Neural cell (in vitro differentiated cells): ENCODE data around the gene B4GALNT4. TPM values are rescaled to one million over a fixed set of nuclear protein-coding genes. Genes with fewer than 3 reads are reported as not detected.
"Not testable (repeated sequence)": the region's sequence is repeated elsewhere in the genome, so short reads cannot be mapped to it uniquely, and the experiment has no call there.

Source experiments
- H2AFZ ChIP-seq: fragments of 200-600, 300-800 bp; sonication (generic), shearing (Covaris generic); 2 replicates; pipeline ENCODE4 v1.6.0; 2014; ENCODE audit warnings: low read depth, mild to moderate bottlenecking, antibody characterized with exemption, low read length, moderate library complexity
- H3F3A ChIP-seq: fragments of 200-600 bp; shearing (Covaris generic); 2 replicates; pipeline ENCODE4 v1.6.1; 2016; ENCODE audit warnings: mild to moderate bottlenecking, moderate library complexity, mixed read lengths, antibody characterized with exemption, low read length; ENCODE audit not compliant: insufficient read depth, poor library complexity, severe bottlenecking
- H3K27ac ChIP-seq: fragments of 200-600, 300-800 bp; sonication (generic), shearing (Covaris generic); 2 replicates; pipeline ENCODE4 v1.5.1; 2014; ENCODE audit warnings: mild to moderate bottlenecking, low read length, moderate library complexity
- H3K27me3 ChIP-seq: fragments of 300-800, 200-600 bp; sonication (generic), shearing (Covaris generic); 2 replicates; pipeline ENCODE4 v1.6.0; 2014; ENCODE audit warnings: mild to moderate bottlenecking, low read depth, low read length, moderate library complexity; ENCODE audit not compliant: insufficient read depth
- H3K36me3 ChIP-seq: fragments of 300-800, 200-600 bp; sonication (generic), shearing (Covaris generic); 2 replicates; pipeline ENCODE4 v1.5.1; 2014; ENCODE audit warnings: mild to moderate bottlenecking, antibody characterized with exemption, low read length, moderate library complexity; ENCODE audit not compliant: insufficient read depth
- H3K4me2 ChIP-seq: fragments of 300-800, 200-600 bp; sonication (generic), shearing (Covaris generic); 2 replicates; pipeline ENCODE4 v1.6.0; 2014; ENCODE audit warnings: mild to moderate bottlenecking, low read length
- H3K4me3 ChIP-seq: fragments of 300-800, 200-600 bp; sonication (generic), shearing (Covaris generic); 2 replicates; pipeline ENCODE4 v1.5.1; 2014; ENCODE audit warnings: mild to moderate bottlenecking, low read length, moderate library complexity
- H3K79me2 ChIP-seq: fragments of 200-600 bp; shearing (Covaris generic); replicated peaks from 2 replicates; pipeline ENCODE4 v1.6.0; 2014; ENCODE audit warnings: mild to moderate bottlenecking, low read length, moderate library complexity; ENCODE audit not compliant: insufficient read depth
- H3K9ac ChIP-seq: fragments of 300-800, 200-600 bp; sonication (generic), shearing (Covaris generic); 2 replicates; pipeline ENCODE4 v1.6.1; 2016; ENCODE audit warnings: mild to moderate bottlenecking, low read length, mixed read lengths
- H3K9me2 ChIP-seq: fragments of 200-600 bp; shearing (Covaris generic); 2 replicates; pipeline ENCODE4 v1.6.1; 2016; ENCODE audit warnings: mild to moderate bottlenecking, low read length, mixed read lengths; ENCODE audit not compliant: insufficient read depth
- H3K9me3 ChIP-seq: fragments of 200-600, 300-800 bp; sonication (generic), shearing (Covaris generic); 2 replicates; pipeline ENCODE4 v1.6.1; 2016; ENCODE audit warnings: mild to moderate bottlenecking, mixed run types, low read length, moderate library complexity, mixed read lengths
- H4K20me1 ChIP-seq: fragments of 200-600 bp; shearing (Covaris generic); 2 replicates; pipeline ENCODE4 v1.6.1; 2016; ENCODE audit warnings: mild to moderate bottlenecking, mixed run types; ENCODE audit not compliant: insufficient read depth
- EZH2 ChIP-seq: fragments of 200-600, 300-800 bp; shearing (Covaris generic), sonication (generic); IDR thresholded peaks from 2 replicates; pipeline ENCODE4 v1.6.1; 2014; ENCODE audit warnings: antibody characterized with exemption, low read length, borderline replicate concordance, mild to moderate bottlenecking; ENCODE audit not compliant: insufficient read depth, poor library complexity, severe bottlenecking
- MXI1 ChIP-seq: fragments of 450-650 bp; conservative IDR thresholded peaks from 2 replicates; pipeline ENCODE4 v1.6.1; 2014; ENCODE audit warnings: antibody characterized with exemption, mild to moderate bottlenecking; ENCODE audit not compliant: poor library complexity, severe bottlenecking
- RAD21 ChIP-seq: fragments of 450-650 bp; conservative IDR thresholded peaks from 2 replicates; pipeline ENCODE4 v1.6.1; 2014; ENCODE audit warnings: antibody characterized with exemption, mild to moderate bottlenecking, moderate library complexity
- SMC3 ChIP-seq: fragments of 450-650 bp; conservative IDR thresholded peaks from 2 replicates; pipeline ENCODE4 v1.6.1; 2014; ENCODE audit warnings: antibody characterized with exemption, mild to moderate bottlenecking, moderate library complexity; ENCODE audit not compliant: poor library complexity
- TAF1 ChIP-seq: IDR thresholded peaks from 2 replicates; pipeline ENCODE4 v1.6.1; 2012; ENCODE audit warnings: low read depth
- polyA plus RNA-seq: library from polyadenylated mRNA; depleted of rRNA; stranded (reverse); fragments of >200 nt; gene quantifications from 2 replicates; pipeline ENCODE4 v1.2.3, GENCODE V29; 2014
- TF ChIP-seq, protein P1 (sequence below): IDR thresholded peaks from 2 replicates; pipeline ENCODE4 v1.6.1; 2012; ENCODE audit warnings: borderline replicate concordance
- TF ChIP-seq, protein P2 (sequence below): fragments of 450-650 bp; IDR thresholded peaks from 2 replicates; pipeline ENCODE4 v1.5.1; 2014; ENCODE audit warnings: antibody characterized with exemption, mild to moderate bottlenecking, moderate library complexity; ENCODE audit not compliant: poor library complexity, severe bottlenecking

Gene B4GALNT4
- polyA plus RNA-seq, 1 donor from 2014 or later = 440 TPM

GRCh38 chr11:350033-350722 is 19.1 kb upstream of the B4GALNT4 start:
- not testable (repeated sequence) for H3K9me2 ChIP-seq, H3K9ac ChIP-seq, H2AFZ ChIP-seq, H3K79me2 ChIP-seq, H3K36me3 ChIP-seq, H3K27me3 ChIP-seq, H3F3A ChIP-seq, H3K4me2 ChIP-seq, H4K20me1 ChIP-seq, H3K9me3 ChIP-seq, H3K27ac ChIP-seq, H3K4me3 ChIP-seq

DNA sequence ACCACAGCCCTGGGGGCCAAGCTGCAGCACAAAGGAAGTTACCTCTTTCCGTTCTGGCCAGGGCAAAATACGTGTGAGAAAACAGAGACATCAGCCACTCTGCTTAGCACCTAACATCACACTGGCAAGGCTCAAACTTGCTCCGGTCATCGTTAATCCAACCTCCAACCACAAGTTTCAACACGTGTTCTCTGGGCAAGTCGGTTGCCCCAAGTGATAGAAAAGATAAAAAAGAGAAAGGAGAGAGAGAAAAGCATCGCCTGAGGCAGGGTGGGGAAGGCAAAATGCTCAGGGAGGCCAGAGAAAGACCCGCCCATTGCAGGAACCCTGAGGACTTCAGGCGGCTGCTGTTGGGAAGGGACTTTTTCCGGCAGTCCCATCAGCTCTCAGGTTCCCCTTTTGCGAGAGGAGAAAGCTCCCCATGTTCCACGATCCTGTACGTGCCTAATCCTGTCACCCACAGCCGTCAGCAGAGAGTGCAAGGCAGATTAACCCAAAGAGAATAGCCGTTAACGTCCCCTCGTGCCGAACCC is 18.5 kb upstream of the B4GALNT4 start:
- no peak overlapping the region for H3K27ac ChIP-seq

DNA sequence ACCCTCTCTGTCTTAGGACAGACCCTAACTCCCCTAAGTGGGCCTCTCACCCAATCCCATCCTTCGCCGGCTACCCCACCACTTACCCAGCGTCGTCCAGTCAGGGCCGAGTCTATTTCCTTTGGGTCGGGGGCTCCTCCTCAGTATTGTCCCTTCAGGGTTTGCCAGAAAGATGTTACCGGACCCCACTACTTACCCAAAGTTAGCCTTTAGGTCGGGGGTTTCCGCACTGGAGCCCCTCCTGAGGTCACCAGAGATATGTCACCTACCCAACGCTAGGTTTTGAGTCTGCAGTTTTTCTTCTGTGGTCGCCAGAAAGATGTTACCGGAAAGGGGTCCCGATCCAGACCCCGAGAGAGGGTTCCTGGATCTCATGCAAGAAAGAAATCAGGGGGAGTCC is 17.9 kb upstream of the B4GALNT4 start:
- H3K79me2 ChIP-seq = no peaks in the 10 kb centered on the region
- H3K36me3 ChIP-seq = no peaks in the 10 kb centered on the region
- H3K4me2 ChIP-seq = no peak overlapping the region
- no peak overlapping the region for H2AFZ ChIP-seq
- H3K4me3 ChIP-seq = no peak overlapping the region
- H3K9me2 ChIP-seq = no peaks in the 10 kb centered on the region
- no peak overlapping the region for H3K27ac ChIP-seq
- no peaks in the 10 kb centered on the region for H3K27me3 ChIP-seq
- no peak overlapping the region for H3K9ac ChIP-seq
- H3K9me3 ChIP-seq = no peaks in the 10 kb centered on the region
- TF ChIP-seq, protein P1, sequence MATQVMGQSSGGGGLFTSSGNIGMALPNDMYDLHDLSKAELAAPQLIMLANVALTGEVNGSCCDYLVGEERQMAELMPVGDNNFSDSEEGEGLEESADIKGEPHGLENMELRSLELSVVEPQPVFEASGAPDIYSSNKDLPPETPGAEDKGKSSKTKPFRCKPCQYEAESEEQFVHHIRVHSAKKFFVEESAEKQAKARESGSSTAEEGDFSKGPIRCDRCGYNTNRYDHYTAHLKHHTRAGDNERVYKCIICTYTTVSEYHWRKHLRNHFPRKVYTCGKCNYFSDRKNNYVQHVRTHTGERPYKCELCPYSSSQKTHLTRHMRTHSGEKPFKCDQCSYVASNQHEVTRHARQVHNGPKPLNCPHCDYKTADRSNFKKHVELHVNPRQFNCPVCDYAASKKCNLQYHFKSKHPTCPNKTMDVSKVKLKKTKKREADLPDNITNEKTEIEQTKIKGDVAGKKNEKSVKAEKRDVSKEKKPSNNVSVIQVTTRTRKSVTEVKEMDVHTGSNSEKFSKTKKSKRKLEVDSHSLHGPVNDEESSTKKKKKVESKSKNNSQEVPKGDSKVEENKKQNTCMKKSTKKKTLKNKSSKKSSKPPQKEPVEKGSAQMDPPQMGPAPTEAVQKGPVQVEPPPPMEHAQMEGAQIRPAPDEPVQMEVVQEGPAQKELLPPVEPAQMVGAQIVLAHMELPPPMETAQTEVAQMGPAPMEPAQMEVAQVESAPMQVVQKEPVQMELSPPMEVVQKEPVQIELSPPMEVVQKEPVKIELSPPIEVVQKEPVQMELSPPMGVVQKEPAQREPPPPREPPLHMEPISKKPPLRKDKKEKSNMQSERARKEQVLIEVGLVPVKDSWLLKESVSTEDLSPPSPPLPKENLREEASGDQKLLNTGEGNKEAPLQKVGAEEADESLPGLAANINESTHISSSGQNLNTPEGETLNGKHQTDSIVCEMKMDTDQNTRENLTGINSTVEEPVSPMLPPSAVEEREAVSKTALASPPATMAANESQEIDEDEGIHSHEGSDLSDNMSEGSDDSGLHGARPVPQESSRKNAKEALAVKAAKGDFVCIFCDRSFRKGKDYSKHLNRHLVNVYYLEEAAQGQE = no peak
- TF ChIP-seq SMC3 (no peak), RAD21 (no peak), EZH2 (no peak), MXI1 (no peak)
- TF ChIP-seq, protein P2, sequence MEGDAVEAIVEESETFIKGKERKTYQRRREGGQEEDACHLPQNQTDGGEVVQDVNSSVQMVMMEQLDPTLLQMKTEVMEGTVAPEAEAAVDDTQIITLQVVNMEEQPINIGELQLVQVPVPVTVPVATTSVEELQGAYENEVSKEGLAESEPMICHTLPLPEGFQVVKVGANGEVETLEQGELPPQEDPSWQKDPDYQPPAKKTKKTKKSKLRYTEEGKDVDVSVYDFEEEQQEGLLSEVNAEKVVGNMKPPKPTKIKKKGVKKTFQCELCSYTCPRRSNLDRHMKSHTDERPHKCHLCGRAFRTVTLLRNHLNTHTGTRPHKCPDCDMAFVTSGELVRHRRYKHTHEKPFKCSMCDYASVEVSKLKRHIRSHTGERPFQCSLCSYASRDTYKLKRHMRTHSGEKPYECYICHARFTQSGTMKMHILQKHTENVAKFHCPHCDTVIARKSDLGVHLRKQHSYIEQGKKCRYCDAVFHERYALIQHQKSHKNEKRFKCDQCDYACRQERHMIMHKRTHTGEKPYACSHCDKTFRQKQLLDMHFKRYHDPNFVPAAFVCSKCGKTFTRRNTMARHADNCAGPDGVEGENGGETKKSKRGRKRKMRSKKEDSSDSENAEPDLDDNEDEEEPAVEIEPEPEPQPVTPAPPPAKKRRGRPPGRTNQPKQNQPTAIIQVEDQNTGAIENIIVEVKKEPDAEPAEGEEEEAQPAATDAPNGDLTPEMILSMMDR = no peak
- no peaks in the 10 kb centered on the region for H4K20me1 ChIP-seq
- H3F3A ChIP-seq = no peaks in the 10 kb centered on the region

More for the DNA sequence above, 18.5 kb upstream of the B4GALNT4 start:
- H3K4me2 ChIP-seq = no peak overlapping the region
- TF ChIP-seq, protein P2 = no peak
- TF ChIP-seq TAF1 = no peak
- H3F3A ChIP-seq = no peaks in the 10 kb centered on the region
- no peaks in the 10 kb centered on the region for H3K79me2 ChIP-seq
- no peak overlapping the region for H2AFZ ChIP-seq
- H3K27me3 ChIP-seq = no peaks in the 10 kb centered on the region
- H3K9ac ChIP-seq = no peak overlapping the region
- no peaks in the 10 kb centered on the region for H4K20me1 ChIP-seq
- H3K4me3 ChIP-seq = no peak overlapping the region
- no peaks in the 10 kb centered on the region for H3K9me3 ChIP-seq
- no peaks in the 10 kb centered on the region for H3K36me3 ChIP-seq
- H3K9me2 ChIP-seq = no peaks in the 10 kb centered on the region
